BJ (cell line): ENCODE data around the gene ZNF423. TPM values are rescaled to one million over a fixed set of nuclear protein-coding genes. Genes with fewer than 3 reads are reported as not detected.

Source experiments
- CTCF ChIA-PET: fragments of 350-600 bp; formaldehyde crosslinking; extraction: SDS; loops from one replicate; lab custom pipeline; 2021; ENCODE audit warnings: antibody characterized with exemption, inconsistent platforms; lab: Yijun Ruan, JAX
- POLR2A ChIA-PET: fragments of 300-600 bp; sonication (Branson Sonifier 250); formaldehyde crosslinking; extraction: SDS; loops from one replicate; lab custom pipeline; 2021; ENCODE audit warnings: antibody characterized with exemption; lab: Charles Lee
- DNase-seq: peaks from one replicate; pipeline ENCODE4 v3.0.0-alpha.2; 2011; ENCODE audit warnings: low read depth
- H3K27me3 ChIP-seq: 2 replicates; pipeline ENCODE4 v1.6.0; 2011; ENCODE audit warnings: low read length; ENCODE audit not compliant: control insufficient read depth, insufficient read depth
- H3K36me3 ChIP-seq: 2 replicates; pipeline ENCODE4 v1.5.1; 2011; ENCODE audit warnings: low read length; ENCODE audit not compliant: control insufficient read depth, insufficient read depth
- H3K4me3 ChIP-seq: 2 replicates; pipeline ENCODE4 v1.5.1; 2011; ENCODE audit warnings: low read depth, mild to moderate bottlenecking, control low read depth, low read length
- polyA plus RNA-seq: library from polyadenylated mRNA; depleted of rRNA; stranded (reverse); fragments of >200 nt; gene quantifications from 2 replicates; pipeline ENCODE4 v1.2.3, GENCODE V29; 2011
- TF ChIP-seq, protein P1 (sequence below): IDR thresholded peaks from 2 replicates; pipeline ENCODE4 v1.5.1; 2011; ENCODE audit warnings: low read depth, mild to moderate bottlenecking, control low read depth, inconsistent platforms, low read length, moderate library complexity; ENCODE audit not compliant: insufficient read depth

The ZNF423 gene
- polyA plus RNA-seq, 1 experiment = 0.22 TPM

DNA sequence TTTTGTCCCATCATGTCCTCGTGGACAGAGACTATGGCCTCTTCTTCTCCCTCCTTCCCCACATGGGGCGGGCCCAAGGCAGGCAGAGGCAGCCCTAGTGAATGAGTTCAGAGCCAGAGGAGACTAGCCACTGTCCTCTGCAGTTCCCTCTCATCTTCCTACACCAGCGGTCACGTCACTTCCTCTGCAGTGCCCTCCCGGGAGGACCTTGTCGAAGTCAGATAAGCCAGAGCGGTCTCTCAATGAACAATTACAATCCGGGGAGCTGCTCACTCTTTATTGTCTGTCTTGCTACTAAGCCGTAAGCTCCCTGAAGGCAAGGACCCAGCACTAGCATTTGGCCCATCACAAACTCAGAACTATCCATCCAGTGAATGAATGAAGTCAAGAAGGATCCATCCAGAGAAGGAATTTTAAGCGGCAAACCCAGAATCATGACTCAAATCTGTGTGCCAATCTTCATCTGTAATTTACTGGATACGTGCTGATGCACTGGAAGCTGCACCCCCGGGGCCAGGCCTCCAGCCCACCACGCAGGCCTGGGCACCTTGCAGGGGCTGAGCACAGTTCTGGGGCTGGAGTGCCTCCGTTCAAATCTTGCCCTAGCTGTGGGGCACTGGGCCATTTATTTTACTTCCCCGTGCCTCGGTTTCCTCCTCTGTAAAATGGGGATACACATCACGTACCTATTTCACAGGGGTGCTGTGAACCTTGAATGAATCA, 18.1 kb downstream of the ZNF423 start:
- no peaks in the 10 kb centered on the region for H3K36me3 ChIP-seq
- no peak for DNase-seq
- TF ChIP-seq, protein P1, sequence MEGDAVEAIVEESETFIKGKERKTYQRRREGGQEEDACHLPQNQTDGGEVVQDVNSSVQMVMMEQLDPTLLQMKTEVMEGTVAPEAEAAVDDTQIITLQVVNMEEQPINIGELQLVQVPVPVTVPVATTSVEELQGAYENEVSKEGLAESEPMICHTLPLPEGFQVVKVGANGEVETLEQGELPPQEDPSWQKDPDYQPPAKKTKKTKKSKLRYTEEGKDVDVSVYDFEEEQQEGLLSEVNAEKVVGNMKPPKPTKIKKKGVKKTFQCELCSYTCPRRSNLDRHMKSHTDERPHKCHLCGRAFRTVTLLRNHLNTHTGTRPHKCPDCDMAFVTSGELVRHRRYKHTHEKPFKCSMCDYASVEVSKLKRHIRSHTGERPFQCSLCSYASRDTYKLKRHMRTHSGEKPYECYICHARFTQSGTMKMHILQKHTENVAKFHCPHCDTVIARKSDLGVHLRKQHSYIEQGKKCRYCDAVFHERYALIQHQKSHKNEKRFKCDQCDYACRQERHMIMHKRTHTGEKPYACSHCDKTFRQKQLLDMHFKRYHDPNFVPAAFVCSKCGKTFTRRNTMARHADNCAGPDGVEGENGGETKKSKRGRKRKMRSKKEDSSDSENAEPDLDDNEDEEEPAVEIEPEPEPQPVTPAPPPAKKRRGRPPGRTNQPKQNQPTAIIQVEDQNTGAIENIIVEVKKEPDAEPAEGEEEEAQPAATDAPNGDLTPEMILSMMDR = no peak
- ChIA-PET CTCF (no interaction called here), POLR2A (no interaction called here)
- no peak overlapping the region for H3K4me3 ChIP-seq
- H3K27me3 ChIP-seq = no peaks in the 10 kb centered on the region

DNA sequence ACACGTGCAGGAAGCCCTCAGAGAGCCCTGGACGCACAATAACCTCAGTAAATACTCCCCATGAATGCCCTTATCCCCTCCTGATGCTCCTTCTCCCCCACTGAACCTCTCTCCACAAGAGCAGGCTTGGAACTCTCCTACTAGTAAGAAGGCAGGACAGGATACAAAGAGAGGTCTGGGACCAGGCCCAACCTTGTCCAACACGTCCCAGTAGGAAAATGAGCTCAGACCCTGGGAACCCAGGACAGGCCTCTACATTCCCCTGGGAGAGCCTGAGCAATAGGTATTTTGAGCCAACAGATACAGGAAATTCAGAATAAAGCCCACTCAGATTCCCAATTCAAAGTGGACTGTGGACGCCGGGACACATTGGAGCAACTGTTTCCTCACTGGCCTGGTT, 19.2 kb downstream of the ZNF423 start:
- Histone ChIP-seq H3K4me3 (no peak overlapping the region), H3K36me3 (no peaks in the 10 kb centered on the region), H3K27me3 (no peaks in the 10 kb centered on the region)
- DNase-seq = no peak
- ChIA-PET POLR2A (no interaction called here), CTCF (interaction anchor here (0.7 kb wide), 1 partner anchor 430 kb away, joined by 3 read pairs; no protein-coding TSS in a partner anchor)
- TF ChIP-seq, protein P1 = no peak

DNA sequence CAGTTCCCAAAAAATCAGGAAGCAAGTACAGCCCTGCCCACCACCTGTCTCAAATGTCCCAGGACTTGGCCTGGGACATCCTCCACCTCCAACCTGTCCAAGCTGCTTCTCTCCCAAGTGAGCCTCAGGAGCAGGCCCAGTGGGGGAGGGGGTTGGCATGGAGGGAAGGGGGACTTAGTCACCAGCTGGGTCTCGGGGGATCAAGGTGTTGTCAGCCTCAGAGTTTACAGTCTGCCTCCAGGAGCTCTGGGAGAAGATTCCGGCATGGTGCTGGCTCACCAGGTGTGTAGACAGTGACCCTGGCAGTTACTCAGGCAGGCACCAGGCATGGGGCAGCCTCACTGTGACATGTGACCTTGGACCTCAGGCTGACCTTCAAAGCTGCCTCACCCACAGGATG, 19.7 kb downstream of the ZNF423 start:
- Histone ChIP-seq H3K36me3 (no peaks in the 10 kb centered on the region), H3K4me3 (no peak overlapping the region), H3K27me3 (no peaks in the 10 kb centered on the region)
- TF ChIP-seq, protein P1 = no peak
- CTCF ChIA-PET = interaction anchor here (0.7 kb wide), 1 partner anchor 430 kb away, joined by 3 read pairs; no protein-coding TSS in a partner anchor
- no peak for DNase-seq
- POLR2A ChIA-PET = no interaction called here

DNA sequence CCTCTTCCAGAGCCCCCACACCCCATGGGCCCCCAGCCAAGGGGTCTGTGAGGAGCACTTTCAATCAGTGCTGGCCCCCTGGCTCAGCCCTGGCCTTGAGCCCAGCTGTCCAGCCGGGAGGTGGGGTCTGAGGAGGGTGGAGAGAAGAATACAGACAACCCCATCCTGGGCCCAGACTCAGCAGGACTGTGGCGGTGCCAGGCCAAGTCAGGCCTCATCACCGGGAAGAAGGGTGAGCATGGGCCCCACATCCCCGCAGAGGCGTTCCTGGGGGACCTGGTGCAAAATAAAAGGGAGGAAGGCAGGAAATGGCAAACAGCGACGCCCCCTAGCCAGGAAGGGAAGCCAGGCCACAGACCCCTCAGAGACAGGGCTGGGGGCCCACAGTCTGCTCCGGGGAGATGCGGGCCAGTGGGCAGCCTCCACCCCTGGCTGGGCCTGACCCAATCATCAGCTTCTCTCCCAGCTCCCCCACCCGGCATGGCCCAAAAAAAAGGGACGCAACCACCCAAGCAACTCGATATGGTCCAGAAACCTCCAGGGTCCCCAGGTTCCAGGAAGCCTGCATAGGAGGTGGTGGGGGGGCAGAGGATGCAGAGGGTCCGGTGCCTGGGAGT, 20.6 kb downstream of the ZNF423 start:
- CTCF ChIA-PET = no interaction called here
- no peak for DNase-seq
- Histone ChIP-seq H3K36me3 (no peaks in the 10 kb centered on the region), H3K4me3 (no peak overlapping the region), H3K27me3 (no peaks in the 10 kb centered on the region)
- TF ChIP-seq, protein P1 = no peak
- POLR2A ChIA-PET = no interaction called here

DNA sequence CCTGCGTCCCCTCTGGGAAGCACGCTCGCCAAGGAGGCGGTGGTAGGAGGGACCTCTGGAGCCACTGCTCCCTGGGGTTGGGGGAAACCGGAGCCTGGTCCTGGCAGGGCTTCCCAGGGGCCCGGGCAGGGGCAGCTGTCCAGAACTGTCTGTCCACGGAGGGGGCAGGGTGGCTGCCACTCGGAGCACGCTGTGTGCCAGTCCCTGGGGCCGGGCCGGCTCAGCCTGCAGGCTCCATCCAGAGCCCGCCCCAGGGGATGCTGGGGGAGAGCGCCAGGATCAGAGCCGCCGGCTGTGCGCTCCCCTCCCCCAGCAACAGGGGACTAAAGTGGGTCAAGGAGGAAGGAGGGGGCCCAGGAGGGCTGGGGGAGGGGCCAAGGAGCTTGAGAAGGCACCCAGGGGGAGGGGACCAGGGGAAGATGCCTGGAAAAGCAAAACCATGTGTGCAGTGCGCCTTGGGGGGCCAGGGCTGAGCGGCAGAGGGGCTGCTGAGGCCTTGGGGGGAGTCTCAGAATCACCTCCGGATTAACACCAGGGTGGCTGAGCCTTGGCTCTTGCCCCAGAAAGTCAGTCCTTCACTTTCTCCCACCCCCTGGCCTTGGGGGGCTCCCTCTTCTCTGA, 21.3 kb downstream of the ZNF423 start:
- TF ChIP-seq, protein P1 = no peak
- CTCF ChIA-PET = interaction anchor here (2.0 kb wide), 1 partner anchor 23 kb away, joined by 5 read pairs; no protein-coding TSS in a partner anchor
- POLR2A ChIA-PET = no interaction called here
- Histone ChIP-seq H3K27me3 (no peaks in the 10 kb centered on the region), H3K36me3 (no peaks in the 10 kb centered on the region), H3K4me3 (no peak overlapping the region)
- DNase-seq = no peak
